NB4 (cell line): ENCODE measurements around the gene IMMP1L.

Experiments used
- CTCF ChIP-seq: IDR thresholded peaks from one replicate; pipeline ENCODE4 v1.5.1; 2012; ENCODE audit warnings: low read depth, low read length
- MYC ChIP-seq: IDR thresholded peaks from 2 replicates; pipeline ENCODE4 v1.6.1; 2011; ENCODE audit warnings: low read depth, low read length

- TF ChIP-seq CTCF (no peak), MYC (no peak)
These were observed 30.4 kb downstream of the IMMP1L start for GRCh38 chr11:31479066-31479465.
